ENCODE measurements around the gene AFAP1. TPM values are rescaled to one million over a fixed set of nuclear protein-coding genes. Genes with fewer than 3 reads are reported as not detected.

The AFAP1 gene
- polyA plus RNA-seq, 1 experiment, result 48.5 TPM

DNA sequence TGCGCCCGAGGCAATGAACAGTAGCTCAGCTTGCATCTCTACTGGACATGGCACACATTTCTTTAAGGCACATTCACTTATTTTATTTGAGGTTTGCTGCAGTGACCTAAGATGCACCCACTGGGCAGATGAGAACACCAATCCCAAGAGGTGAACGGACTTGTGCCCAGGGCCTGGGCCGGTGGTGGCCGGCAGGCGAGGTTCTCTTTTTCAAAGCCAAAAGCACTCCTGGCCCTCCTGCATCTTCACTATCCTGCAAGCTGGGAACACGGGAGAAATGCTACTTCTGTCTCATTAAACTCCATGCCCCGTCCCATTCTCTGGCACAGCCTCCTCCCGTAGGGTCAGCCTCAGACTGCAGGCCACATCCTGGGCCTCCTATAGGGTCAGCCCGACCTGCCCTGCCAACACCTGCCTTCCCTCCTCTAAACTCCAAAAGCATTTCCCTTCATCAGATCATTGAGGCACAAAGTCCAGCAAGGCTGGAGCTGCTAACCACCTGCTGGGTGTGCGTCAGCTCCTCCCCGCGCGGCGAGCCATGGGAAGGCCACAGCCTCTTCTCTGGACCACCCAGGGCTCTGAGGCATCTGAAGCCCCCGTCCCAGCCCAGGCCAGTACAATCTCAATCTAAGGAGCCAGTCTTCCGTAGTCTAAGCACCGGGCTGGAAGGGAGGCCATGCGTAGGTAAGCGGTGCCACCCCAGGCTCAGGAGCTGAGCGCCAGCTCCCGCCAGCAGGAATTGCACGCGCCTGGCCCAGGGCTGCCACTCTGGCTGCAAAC is 166.1 kb downstream of the AFAP1 start:
- ChIA-PET POLR2A (no interaction called here), CTCF (interaction anchor here (0.8 to 1.5 kb wide), 5 partner anchors 12 to 214 kb away, joined by 3 to 10 read pairs (median 6); no protein-coding TSS in a partner anchor)
- Histone ChIP-seq H3K36me3 (ENCODE audit: control insufficient read depth, insufficient read depth, low read length) (peaks cover 56% of the 10 kb centered on the region), H3K4me3 (ENCODE audit: low read depth, low read length) (no peak overlapping the region), H3K27me3 (ENCODE audit: control insufficient read depth, insufficient read depth, low read length) (no peaks in the 10 kb centered on the region)
- TF ChIP-seq, protein P1, sequence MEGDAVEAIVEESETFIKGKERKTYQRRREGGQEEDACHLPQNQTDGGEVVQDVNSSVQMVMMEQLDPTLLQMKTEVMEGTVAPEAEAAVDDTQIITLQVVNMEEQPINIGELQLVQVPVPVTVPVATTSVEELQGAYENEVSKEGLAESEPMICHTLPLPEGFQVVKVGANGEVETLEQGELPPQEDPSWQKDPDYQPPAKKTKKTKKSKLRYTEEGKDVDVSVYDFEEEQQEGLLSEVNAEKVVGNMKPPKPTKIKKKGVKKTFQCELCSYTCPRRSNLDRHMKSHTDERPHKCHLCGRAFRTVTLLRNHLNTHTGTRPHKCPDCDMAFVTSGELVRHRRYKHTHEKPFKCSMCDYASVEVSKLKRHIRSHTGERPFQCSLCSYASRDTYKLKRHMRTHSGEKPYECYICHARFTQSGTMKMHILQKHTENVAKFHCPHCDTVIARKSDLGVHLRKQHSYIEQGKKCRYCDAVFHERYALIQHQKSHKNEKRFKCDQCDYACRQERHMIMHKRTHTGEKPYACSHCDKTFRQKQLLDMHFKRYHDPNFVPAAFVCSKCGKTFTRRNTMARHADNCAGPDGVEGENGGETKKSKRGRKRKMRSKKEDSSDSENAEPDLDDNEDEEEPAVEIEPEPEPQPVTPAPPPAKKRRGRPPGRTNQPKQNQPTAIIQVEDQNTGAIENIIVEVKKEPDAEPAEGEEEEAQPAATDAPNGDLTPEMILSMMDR (IDR thresholded peaks at IDR 0.05; ENCODE audit: insufficient read depth, low read depth, low read length), result no peak
- DNase-seq (ENCODE audit: low read depth), result no peak

DNA sequence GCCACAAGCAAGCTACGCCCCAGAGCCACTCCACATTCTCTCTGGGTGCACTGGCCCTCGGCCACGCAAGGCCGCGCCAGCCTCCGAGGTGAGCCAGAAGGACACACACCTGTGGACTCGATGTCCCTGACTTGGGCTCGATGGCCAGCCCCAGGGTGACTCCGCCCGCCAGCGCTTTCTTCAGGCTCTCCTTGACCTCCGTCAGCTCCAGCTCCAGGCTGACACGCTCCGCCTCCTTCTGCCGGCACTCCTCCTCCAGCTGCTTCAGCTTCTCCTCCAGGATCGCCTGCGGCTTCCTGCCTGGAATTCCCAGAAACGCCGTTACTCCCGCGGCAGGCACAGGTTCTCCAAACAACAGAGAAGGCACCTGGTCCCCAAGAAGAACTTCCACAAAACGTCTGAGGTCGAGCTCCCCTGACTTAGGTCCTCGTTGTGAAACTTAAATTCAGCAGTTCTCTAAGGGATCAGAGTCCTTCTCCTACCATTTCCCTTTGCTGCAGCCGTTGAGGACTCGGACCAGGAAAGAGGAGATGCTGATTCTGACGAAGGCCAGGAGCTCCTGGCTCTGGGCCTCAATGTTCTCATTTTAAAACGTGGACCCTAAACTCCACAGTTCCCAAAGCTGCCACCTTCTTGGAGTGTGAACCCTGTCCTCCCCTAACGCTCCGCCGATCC is 166.8 kb downstream of the AFAP1 start:
- peaks cover 54% of the 10 kb centered on the region for H3K36me3 ChIP-seq (ENCODE audit: control insufficient read depth, insufficient read depth, low read length)
- H3K4me3 ChIP-seq (ENCODE audit: low read depth, low read length), result no peak overlapping the region
- POLR2A ChIA-PET, result interaction anchor here (0.6 kb wide), 1 partner anchor 710 kb away, joined by 10 read pairs; no protein-coding TSS in a partner anchor
- CTCF ChIA-PET, result interaction anchor here (0.8 to 1.5 kb wide), 5 partner anchors 11 to 214 kb away, joined by 3 to 10 read pairs (median 6); no protein-coding TSS in a partner anchor
- DNase-seq (ENCODE audit: low read depth), result no peak
- TF ChIP-seq, protein P1 (IDR thresholded peaks at IDR 0.05; ENCODE audit: insufficient read depth, low read depth, low read length), result no peak
- no peaks in the 10 kb centered on the region for H3K27me3 ChIP-seq (ENCODE audit: control insufficient read depth, insufficient read depth, low read length)

DNA sequence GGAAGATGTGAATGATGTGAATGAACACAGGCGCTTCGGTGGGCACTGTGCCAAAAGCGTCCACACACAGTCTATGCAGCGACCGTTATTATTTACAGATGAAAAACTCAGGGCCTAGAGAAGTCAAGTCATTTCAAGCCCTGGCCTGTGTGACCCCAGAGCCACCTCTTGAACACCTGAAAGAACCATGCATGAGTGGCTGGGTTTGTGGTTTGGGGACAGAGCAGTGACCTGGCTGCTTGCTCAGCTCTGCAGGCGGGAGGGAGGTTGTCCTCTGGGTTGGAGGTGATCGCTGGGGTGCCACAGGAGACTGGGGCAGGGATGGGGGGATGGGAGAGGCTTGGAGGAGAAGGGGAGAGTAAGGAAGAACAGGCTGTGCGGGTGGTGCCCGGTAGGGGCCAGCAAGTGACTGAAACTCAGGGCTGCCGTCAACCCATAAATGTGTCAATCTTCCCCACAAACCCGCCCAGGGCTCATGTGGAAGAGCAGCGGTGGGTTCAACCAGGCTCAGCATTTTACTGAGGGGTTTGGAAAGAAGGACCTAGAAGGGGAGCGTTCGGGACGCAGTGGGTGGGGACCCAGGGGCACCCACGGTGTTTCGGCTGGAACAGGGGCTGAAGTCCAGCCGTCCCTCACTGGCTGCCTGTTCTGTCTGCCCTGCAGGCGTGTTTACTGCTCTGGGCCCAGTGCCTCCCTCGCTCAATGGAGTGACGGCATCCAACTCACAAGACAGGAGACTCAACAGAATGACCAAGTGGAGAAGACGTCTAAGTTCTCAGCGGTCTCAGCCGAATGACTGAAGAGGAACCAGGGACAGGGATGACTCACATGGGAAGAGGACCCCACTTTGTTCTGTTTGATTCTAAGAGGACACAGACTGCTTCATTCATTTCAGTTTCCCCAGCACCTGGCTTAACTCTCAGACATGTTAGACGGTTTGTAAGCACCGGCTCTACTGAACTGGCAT is 167.8 kb downstream of the AFAP1 start:
- H3K36me3 ChIP-seq (ENCODE audit: control insufficient read depth, insufficient read depth, low read length), result peaks cover 50% of the 10 kb centered on the region
- H3K27me3 ChIP-seq (ENCODE audit: control insufficient read depth, insufficient read depth, low read length), result no peaks in the 10 kb centered on the region
- ChIA-PET POLR2A (no interaction called here), CTCF (interaction anchor here (1.2 to 5.0 kb wide), 7 partner anchors 9 to 215 kb away, joined by 3 to 28 read pairs (median 9); no protein-coding TSS in a partner anchor)
- H3K4me3 ChIP-seq (ENCODE audit: low read depth, low read length), result no peak overlapping the region
- no peak for DNase-seq (ENCODE audit: low read depth)
- TF ChIP-seq, protein P1 (IDR thresholded peaks at IDR 0.05; ENCODE audit: insufficient read depth, low read depth, low read length), result no peak

DNA sequence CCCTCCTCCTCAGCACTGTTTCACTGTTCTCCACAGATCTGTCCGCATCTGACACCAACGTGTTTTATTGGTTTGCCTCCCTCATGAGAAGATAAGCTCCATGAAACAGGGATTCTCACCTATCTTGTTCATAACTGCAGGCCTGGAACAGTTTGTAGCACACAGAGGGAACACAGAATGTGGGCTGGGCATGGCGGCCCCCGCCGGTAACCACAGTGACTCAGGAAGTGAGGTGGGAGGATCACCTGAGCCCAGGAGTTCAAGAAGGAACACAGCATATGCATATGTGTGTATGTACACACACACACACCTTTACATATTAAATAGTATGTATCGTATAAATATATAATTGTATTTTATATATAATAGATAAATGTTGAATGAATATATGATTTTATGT is 168.6 kb downstream of the AFAP1 start:
- POLR2A ChIA-PET, result no interaction called here

More for the DNA sequence above, 168.6 kb downstream of the AFAP1 start:
- no peak for DNase-seq (ENCODE audit: low read depth)
- CTCF ChIA-PET, result interaction anchor here (1.0 to 5.0 kb wide), 6 partner anchors 8 to 216 kb away, joined by 4 to 28 read pairs (median 4); no protein-coding TSS in a partner anchor
- TF ChIP-seq, protein P1 (IDR thresholded peaks at IDR 0.05; ENCODE audit: insufficient read depth, low read depth, low read length), result no peak
- Histone ChIP-seq H3K27me3 (ENCODE audit: control insufficient read depth, insufficient read depth, low read length) (no peaks in the 10 kb centered on the region), H3K36me3 (ENCODE audit: control insufficient read depth, insufficient read depth, low read length) (peaks cover 55% of the 10 kb centered on the region), H3K4me3 (ENCODE audit: low read depth, low read length) (no peak overlapping the region)

All from BJ (cell line).